Activated naive CD4-positive, alpha-beta T cell treated with anti-CD3 and anti-CD28 coated beads for 36 hours (primary cell): Measurements from ENCODE around the gene PRSS22. TPM values are rescaled to one million over a fixed set of nuclear protein-coding genes. Genes with fewer than 3 reads are reported as not detected.
A peak's percentile ranks its signal among the peaks of the same experiment; 100 is the strongest.
"Not testable (repeated sequence)": the region's sequence is repeated elsewhere in the genome, so short reads cannot be mapped to it uniquely, and the experiment has no call there.

Source experiments
- CTCF ChIA-PET: fragments of 350-600 bp; sonication (Branson Sonifier 250); formaldehyde crosslinking; loops from one replicate; lab custom pipeline; 2021; ENCODE audit warnings: antibody characterized with exemption; lab: Charles Lee
- DNase-seq: peaks from one replicate; pipeline ENCODE4 v3.0.0-alpha.2; 2020
- H3K27ac Mint-ChIP-seq: one replicate; pipeline ENCODE4 v1.8.0; 2021; ENCODE audit warnings: mild to moderate bottlenecking, mixed read lengths
- H3K27me3 Mint-ChIP-seq: one replicate; pipeline ENCODE4 v1.8.0; 2021; ENCODE audit warnings: low read depth, mixed read lengths
- H3K36me3 Mint-ChIP-seq: one replicate; pipeline ENCODE4 v1.8.0; 2021; ENCODE audit warnings: low read depth, mixed read lengths
- H3K4me1 Mint-ChIP-seq: one replicate; pipeline ENCODE4 v1.8.0; 2021; ENCODE audit warnings: low read depth, mixed read lengths
- H3K4me3 Mint-ChIP-seq: one replicate; pipeline ENCODE4 v1.8.0; 2021; ENCODE audit warnings: mild to moderate bottlenecking, moderate library complexity, mixed read lengths
- H3K9me3 Mint-ChIP-seq: one replicate; pipeline ENCODE4 v1.8.0; 2021; ENCODE audit warnings: mixed read lengths
- intact Hi-C: fragments of 100-400 bp; cut with micrococcal nuclease; formaldehyde crosslinking; loops from one replicate; pipeline ENCODE4 v1.15.1; 2023
- total RNA-seq, 2 experiments: library from RNA; stranded (reverse); gene quantifications; one replicate each; pipeline ENCODE4 v1.2.3, GENCODE V29; 2021

The PRSS22 gene
- total RNA-seq = not detected

DNA sequence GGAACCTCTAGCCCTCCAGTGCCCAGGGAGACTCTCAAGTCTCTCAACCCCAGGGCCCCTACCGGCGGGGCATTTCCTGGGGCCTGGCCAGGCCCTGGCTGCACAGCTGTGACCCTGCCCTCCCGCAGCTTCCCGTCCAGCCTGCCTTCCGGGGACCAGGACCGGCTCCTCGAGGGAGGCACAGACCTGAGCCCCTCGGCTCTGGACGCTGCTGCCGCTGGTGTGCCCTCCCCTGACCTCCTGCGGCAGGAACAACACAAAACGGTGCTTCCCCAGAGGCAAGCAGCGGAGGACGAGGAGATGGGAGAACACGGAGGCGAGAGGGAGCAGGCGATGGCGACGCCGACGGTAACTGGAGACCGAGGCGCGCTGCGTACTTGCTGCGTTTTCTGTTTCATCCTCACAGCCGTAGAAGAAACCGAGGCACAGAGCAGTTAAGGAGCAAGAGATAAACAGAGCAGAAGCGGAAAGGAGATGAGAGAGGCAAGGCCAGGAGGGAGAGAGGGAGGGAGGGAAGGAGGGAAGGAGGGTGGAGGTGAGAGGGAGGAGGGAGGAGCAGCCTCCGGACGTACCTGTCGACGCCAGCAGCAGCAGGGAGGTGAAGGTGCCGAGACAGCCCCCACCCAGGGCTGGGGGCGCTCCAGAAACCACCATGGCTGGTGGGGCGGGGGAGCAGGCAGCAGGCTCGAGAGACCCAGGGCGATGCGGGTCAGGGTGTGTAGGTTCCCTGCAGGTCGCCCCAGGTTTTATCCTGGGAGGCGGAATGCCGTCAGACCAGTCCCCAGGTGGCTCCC is at the start of gene PRSS22:
TSS of gene PRSS22 (minus strand) at position 720 of the 794 bp plus-strand sequence. CDS start at position 654, 66 bp downstream.
- Mint-ChIP-seq H3K4me3 (peak within 1 kb of the TSS; percentile 68), H3K27me3 (peaks cover 8% of the 10 kb centered on the region), H3K36me3 (peaks cover 2% of the 10 kb centered on the region), H3K9me3 (peaks cover 18% of the 10 kb centered on the region), H3K4me1 (peaks cover 5% of the 10 kb centered on the region), H3K27ac (no peak within 1 kb of the TSS)
- CTCF ChIA-PET = no interaction called here
- intact Hi-C loops = no loop called here
- no peak for DNase-seq

DNA sequence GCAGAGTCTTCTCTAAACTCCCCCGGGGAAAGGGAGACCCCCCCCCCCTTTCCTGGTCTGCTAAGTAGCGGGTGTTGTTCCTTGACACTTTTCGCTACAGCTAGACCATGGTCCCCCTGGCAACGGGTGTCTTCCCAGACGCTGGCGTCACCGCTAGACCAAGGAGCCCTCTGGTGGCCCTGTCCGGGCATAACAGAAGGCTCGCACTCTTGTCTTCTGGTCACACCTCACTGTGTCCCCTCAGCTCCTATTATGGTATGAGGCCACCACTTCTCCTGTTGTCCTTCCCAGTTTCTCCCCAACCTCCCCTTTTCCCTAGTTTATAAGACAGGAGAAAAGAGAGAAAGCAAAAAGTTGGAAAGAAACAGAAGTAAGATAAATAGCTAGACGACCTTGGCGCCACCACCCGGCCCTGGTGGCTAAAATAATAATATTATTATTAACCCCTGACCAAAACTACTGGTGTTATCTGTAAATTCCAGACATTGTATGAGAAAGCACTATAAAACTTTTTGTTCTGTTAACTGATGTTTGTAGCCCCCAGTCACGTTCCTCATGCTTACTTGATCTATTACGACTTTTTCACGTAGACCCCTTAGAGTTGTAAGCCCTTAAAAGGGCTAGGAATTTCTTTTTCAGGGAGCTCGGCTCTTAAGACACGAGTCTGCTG is 49.2 kb upstream of the PRSS22 start:
- H3K9me3 Mint-ChIP-seq, H3K4me3 Mint-ChIP-seq, H3K27me3 Mint-ChIP-seq, H3K36me3 Mint-ChIP-seq, H3K27ac Mint-ChIP-seq: not testable (repeated sequence)
- DNase-seq = peak; percentile 67
- CTCF ChIA-PET = interaction anchor here (0.8 to 2.3 kb wide), 6 partner anchors 9 to 83 kb away, joined by 3 to 10 read pairs (median 4); no protein-coding TSS in a partner anchor
- peaks cover 24% of the 10 kb centered on the region for H3K4me1 Mint-ChIP-seq
- intact Hi-C loops = loop anchor here (1.0 to 10.0 kb wide), 2 partner anchors 68 to 752 kb away; partner anchors contain the start of gene TRAF7

DNA sequence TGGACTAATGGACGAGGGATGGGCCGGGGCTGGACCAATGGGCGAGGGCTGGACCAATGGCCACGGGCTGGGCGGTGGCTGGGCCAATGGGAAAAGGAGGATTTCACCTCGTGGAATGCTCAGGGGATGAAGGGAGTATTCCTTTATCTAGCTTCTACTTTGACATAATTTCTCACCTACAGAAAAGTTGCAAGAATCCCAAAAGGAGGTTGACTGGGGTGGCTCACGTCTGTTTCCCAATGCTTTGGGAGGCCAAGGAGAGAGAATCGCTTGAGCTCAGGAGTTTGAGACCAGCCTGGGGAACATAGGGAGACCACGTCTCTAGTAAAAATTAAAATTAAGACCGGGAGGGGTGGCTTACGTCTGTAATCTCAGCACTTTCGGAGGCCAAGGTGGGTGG is 48.0 kb upstream of the PRSS22 start:
- H3K4me1 Mint-ChIP-seq = peaks cover 18% of the 10 kb centered on the region
- CTCF ChIA-PET = interaction anchor here (0.7 to 2.3 kb wide), 7 partner anchors 11 to 67 kb away, joined by 3 to 10 read pairs (median 3); no protein-coding TSS in a partner anchor
- no peaks in the 10 kb centered on the region for H3K9me3 Mint-ChIP-seq
- H3K27ac Mint-ChIP-seq = no peak overlapping the region
- no peaks in the 10 kb centered on the region for H3K36me3 Mint-ChIP-seq
- intact Hi-C loops = loop anchor here (1.0 to 10.0 kb wide), 7 partner anchors 21 to 751 kb away; partner anchors contain the start of genes ELOB, THOC6 and TRAF7
- DNase-seq = no peak
- H3K27me3 Mint-ChIP-seq = no peaks in the 10 kb centered on the region
- H3K4me3 Mint-ChIP-seq = peak overlapping the region; percentile 67

- CTCF ChIA-PET = interaction anchor here (0.7 to 2.3 kb wide), 7 partner anchors 12 to 66 kb away, joined by 3 to 10 read pairs (median 3); no protein-coding TSS in a partner anchor
- Mint-ChIP-seq H3K27me3 (no peaks in the 10 kb centered on the region), H3K27ac (peak overlapping the region; percentile 65), H3K9me3 (no peaks in the 10 kb centered on the region), H3K36me3 (no peaks in the 10 kb centered on the region), H3K4me1 (peaks cover 18% of the 10 kb centered on the region), H3K4me3 (peak overlapping the region; percentile 90)
- peak; percentile 99 for DNase-seq
- intact Hi-C loops = loop anchor here (1.0 to 10.0 kb wide), 7 partner anchors 22 to 751 kb away; partner anchors contain the start of genes ELOB, THOC6 and TRAF7
Observed at GRCh38 chr16:2905241-2905987, 47.4 kb upstream of the PRSS22 start.

- Mint-ChIP-seq H3K4me1 (peaks cover 18% of the 10 kb centered on the region), H3K27me3 (no peaks in the 10 kb centered on the region), H3K36me3 (no peaks in the 10 kb centered on the region), H3K4me3 (peak overlapping the region; percentile 90), H3K9me3 (no peaks in the 10 kb centered on the region), H3K27ac (peak overlapping the region; percentile 65)
- intact Hi-C loops = loop anchor here (1.0 to 10.0 kb wide), 9 partner anchors 7 to 750 kb away; partner anchors contain the start of genes ELOB, THOC6 and TRAF7
- no peak for DNase-seq
- CTCF ChIA-PET = interaction anchor here (1.3 kb wide), 1 partner anchor 15 kb away, joined by 5 read pairs; no protein-coding TSS in a partner anchor
Observed at GRCh38 chr16:2904922-2905240, 46.9 kb upstream of the PRSS22 start.

GRCh38 chr16:2904100-2904921 is 46.3 kb upstream of the PRSS22 start:
- H3K4me1 Mint-ChIP-seq = peaks cover 18% of the 10 kb centered on the region
- H3K36me3 Mint-ChIP-seq = no peaks in the 10 kb centered on the region
- H3K27ac Mint-ChIP-seq = peak overlapping the region; percentile 64
- peak overlapping the region; percentile 90 for H3K4me3 Mint-ChIP-seq
- H3K27me3 Mint-ChIP-seq = no peaks in the 10 kb centered on the region
- intact Hi-C loops = loop anchor here (1.0 to 10.0 kb wide), 5 partner anchors 8 to 750 kb away; partner anchors contain the start of genes ELOB and TRAF7
- CTCF ChIA-PET = interaction anchor here (0.7 to 1.5 kb wide), 5 partner anchors 8 to 86 kb away, joined by 3 to 6 read pairs (median 4); partner anchors contain the start of gene FLYWCH1
- DNase-seq = peak; percentile 79
- H3K9me3 Mint-ChIP-seq = no peaks in the 10 kb centered on the region

DNA sequence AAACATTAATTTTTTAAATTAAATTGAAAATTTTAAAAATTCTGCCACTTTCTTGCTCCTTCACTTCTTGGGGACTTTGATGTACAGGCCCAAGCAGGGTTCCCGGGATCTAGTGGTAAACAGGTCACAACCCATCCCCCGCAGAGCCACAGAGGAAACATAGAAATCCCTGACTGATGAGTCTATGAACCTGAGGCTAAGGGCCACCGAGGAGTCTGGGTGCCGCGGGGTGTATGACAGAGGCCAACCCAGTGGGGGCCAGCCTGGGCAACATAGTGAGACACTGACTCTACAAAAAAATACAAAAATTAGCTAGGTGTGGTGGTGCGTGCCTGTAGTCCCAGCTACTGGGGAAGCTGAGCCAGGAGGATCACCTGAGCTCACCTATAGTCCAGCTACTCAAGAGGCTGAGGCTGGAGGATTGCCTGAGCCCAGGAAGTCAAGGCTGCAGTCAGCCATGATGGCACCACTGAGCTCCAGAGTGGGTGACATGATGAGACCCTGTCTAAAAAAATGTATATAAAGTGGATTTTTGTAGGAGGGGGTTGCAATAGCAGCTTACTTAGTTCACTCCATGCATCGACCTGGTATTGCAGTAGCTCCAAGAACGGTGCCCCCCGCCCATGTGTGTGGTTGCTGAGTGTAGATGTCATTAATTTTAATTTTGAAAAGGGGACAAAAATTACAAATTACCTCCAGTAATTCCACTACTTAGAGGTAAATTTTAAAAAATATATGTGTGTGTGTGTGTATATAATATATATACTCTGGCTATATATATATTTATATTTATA is 44.6 kb upstream of the PRSS22 start:
- intact Hi-C loops = loop anchor here (10.0 kb wide), 1 partner anchor 748 kb away; the partner anchor contains the start of gene TRAF7
- no peaks in the 10 kb centered on the region for H3K36me3 Mint-ChIP-seq
- H3K4me3 Mint-ChIP-seq = no peak overlapping the region
- H3K9me3 Mint-ChIP-seq = no peaks in the 10 kb centered on the region
- peaks cover 18% of the 10 kb centered on the region for H3K4me1 Mint-ChIP-seq
- no peaks in the 10 kb centered on the region for H3K27me3 Mint-ChIP-seq
- CTCF ChIA-PET = interaction anchor here (0.5 to 1.5 kb wide), 7 partner anchors 8 to 30 kb away, joined by 3 to 6 read pairs (median 4); partner anchors contain the start of gene FLYWCH1
- no peak overlapping the region for H3K27ac Mint-ChIP-seq
- DNase-seq = no peak

DNA sequence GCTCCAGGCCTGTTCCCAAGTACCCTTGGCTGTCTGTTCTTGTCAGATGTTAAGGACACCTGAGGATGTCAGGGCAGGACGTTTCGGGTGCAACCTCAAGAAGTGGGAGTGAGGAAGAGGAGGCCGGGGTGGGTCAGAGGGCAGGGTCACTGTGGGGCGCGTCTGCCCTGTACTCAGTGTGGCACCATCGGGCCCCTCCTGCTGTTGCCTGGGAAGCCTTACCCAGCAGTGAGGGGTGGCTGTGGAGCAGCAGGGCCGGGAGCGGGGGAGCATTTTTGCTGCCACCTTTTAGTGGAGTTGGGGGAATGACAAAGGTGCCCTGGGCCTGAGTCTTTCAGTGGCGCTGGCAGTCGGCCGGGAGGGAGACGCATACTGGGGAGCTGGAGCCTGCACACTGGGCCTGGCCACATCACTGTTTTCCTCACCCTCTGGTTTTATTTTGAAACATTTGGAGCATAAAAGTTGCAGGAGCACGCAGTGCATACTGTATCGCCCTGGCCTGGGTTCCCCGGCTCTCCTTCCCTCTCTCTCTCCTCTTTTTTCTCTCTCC is 42.6 kb upstream of the PRSS22 start:
- CTCF ChIA-PET = no interaction called here
- intact Hi-C loops = loop anchor here (10.0 kb wide), 1 partner anchor 746 kb away; the partner anchor contains the start of gene TRAF7
- H3K4me3 Mint-ChIP-seq = no peak overlapping the region

GRCh38 chr16:2899564-2900072 is 41.6 kb upstream of the PRSS22 start:
- Mint-ChIP-seq H3K27ac (no peak overlapping the region), H3K4me3 (no peak overlapping the region), H3K27me3 (no peaks in the 10 kb centered on the region), H3K9me3 (no peaks in the 10 kb centered on the region), H3K4me1 (peaks cover 5% of the 10 kb centered on the region), H3K36me3 (no peaks in the 10 kb centered on the region)
- CTCF ChIA-PET = interaction anchor here (0.5 kb wide), 1 partner anchor 24 kb away, joined by 3 read pairs; no protein-coding TSS in a partner anchor
- no peak for DNase-seq
- intact Hi-C loops = loop anchor here (10.0 kb wide), 1 partner anchor 745 kb away; the partner anchor contains the start of gene TRAF7

More for the DNA sequence above, 42.6 kb upstream of the PRSS22 start:
- Mint-ChIP-seq H3K9me3 (no peaks in the 10 kb centered on the region), H3K27me3 (no peaks in the 10 kb centered on the region), H3K4me1 (peaks cover 5% of the 10 kb centered on the region), H3K27ac (no peak overlapping the region), H3K36me3 (no peaks in the 10 kb centered on the region)
- DNase-seq = no peak
